Endothelial cell (in vitro differentiated cells): ENCODE results near the gene FRMD4A. TPM values are rescaled to one million over a fixed set of nuclear protein-coding genes. Genes with fewer than 3 reads are reported as not detected.

Source experiments
- DNase-seq: peaks from one replicate; pipeline ENCODE4 v3.0.0; 2021; ENCODE audit warnings: low spot score
- H3K27ac Mint-ChIP-seq: one replicate; pipeline ENCODE4 v1.8.0; 2021; ENCODE audit warnings: mixed read lengths, inconsistent platforms; ENCODE audit not compliant: unreplicated experiment
- H3K27me3 Mint-ChIP-seq: one replicate; pipeline ENCODE4 v1.8.0; 2021; ENCODE audit warnings: mild to moderate bottlenecking, moderate library complexity, mixed read lengths, inconsistent platforms; ENCODE audit not compliant: unreplicated experiment
- H3K36me3 Mint-ChIP-seq: one replicate; pipeline ENCODE4 v1.8.0; 2021; ENCODE audit warnings: mild to moderate bottlenecking, low read depth, mixed read lengths, inconsistent platforms; ENCODE audit not compliant: unreplicated experiment
- H3K4me1 Mint-ChIP-seq: one replicate; pipeline ENCODE4 v1.8.0; 2021; ENCODE audit warnings: mild to moderate bottlenecking, mixed read lengths, inconsistent platforms; ENCODE audit not compliant: unreplicated experiment
- H3K4me3 Mint-ChIP-seq: one replicate; pipeline ENCODE4 v1.8.0; 2021; ENCODE audit warnings: mild to moderate bottlenecking, mixed read lengths, inconsistent platforms; ENCODE audit not compliant: unreplicated experiment
- H3K9me3 Mint-ChIP-seq: one replicate; pipeline ENCODE4 v1.8.0; 2021; ENCODE audit warnings: mixed read lengths, inconsistent platforms; ENCODE audit not compliant: unreplicated experiment
- CTCF ChIP-seq: fragments of 200-600 bp; sonication (generic); IDR thresholded peaks from one replicate; pipeline ENCODE4 v1.5.0; 2021; ENCODE audit warnings: antibody characterized with exemption; ENCODE audit not compliant: unreplicated experiment
- total RNA-seq: library from RNA; stranded (reverse); fragmentation: NEBNext Ultra II Directional; extraction: Animal tissue kit (Norgen Biotek cat#: 25700); gene quantifications from one replicate; pipeline ENCODE4 v1.2.1, GENCODE V29; 2021; ENCODE audit not compliant: unreplicated experiment

The FRMD4A gene
- total RNA-seq, 1 donor from 2014 or later, result 68.9 TPM

- no peak for TF ChIP-seq CTCF
- H3K4me1 Mint-ChIP-seq, result peaks cover 9% of the 10 kb centered on the region
- H3K27ac Mint-ChIP-seq, result no peak overlapping the region
- H3K9me3 Mint-ChIP-seq, result peaks cover 7% of the 10 kb centered on the region
- H3K27me3 Mint-ChIP-seq, result no peaks in the 10 kb centered on the region
- no peak for DNase-seq
- no peak overlapping the region for H3K4me3 Mint-ChIP-seq
- H3K36me3 Mint-ChIP-seq, result no peaks in the 10 kb centered on the region
These were observed 39.4 kb downstream of the FRMD4A start for GRCh38 chr10:14291296-14291695.

GRCh38 chr10:14285941-14286560, 44.7 kb downstream of the FRMD4A start:
- no peak for DNase-seq
- no peak overlapping the region for H3K27ac Mint-ChIP-seq
- TF ChIP-seq CTCF, result no peak
- H3K27me3 Mint-ChIP-seq, result no peaks in the 10 kb centered on the region
- no peak overlapping the region for H3K4me3 Mint-ChIP-seq
- peaks cover 7% of the 10 kb centered on the region for H3K9me3 Mint-ChIP-seq
- peaks cover 5% of the 10 kb centered on the region for H3K4me1 Mint-ChIP-seq
- no peaks in the 10 kb centered on the region for H3K36me3 Mint-ChIP-seq

- Mint-ChIP-seq H3K4me1 (peaks cover 5% of the 10 kb centered on the region), H3K27ac (no peak overlapping the region), H3K36me3 (no peaks in the 10 kb centered on the region), H3K4me3 (no peak overlapping the region), H3K9me3 (no peaks in the 10 kb centered on the region), H3K27me3 (peaks cover 3% of the 10 kb centered on the region)
- TF ChIP-seq CTCF, result no peak
- no peak for DNase-seq
These were observed 48.4 kb downstream of the FRMD4A start for GRCh38 chr10:14282276-14282675.

- no peak overlapping the region for H3K4me3 Mint-ChIP-seq
- H3K9me3 Mint-ChIP-seq, result no peaks in the 10 kb centered on the region
- H3K27ac Mint-ChIP-seq, result no peak overlapping the region
- no peak for DNase-seq
- H3K27me3 Mint-ChIP-seq, result peaks cover 4% of the 10 kb centered on the region
- peaks cover 2% of the 10 kb centered on the region for H3K4me1 Mint-ChIP-seq
- TF ChIP-seq CTCF, result no peak
- no peaks in the 10 kb centered on the region for H3K36me3 Mint-ChIP-seq
These were observed 52.2 kb downstream of the FRMD4A start for GRCh38 chr10:14278533-14278932.

- H3K27me3 Mint-ChIP-seq, result peaks cover 4% of the 10 kb centered on the region
- no peaks in the 10 kb centered on the region for H3K4me1 Mint-ChIP-seq
- no peaks in the 10 kb centered on the region for H3K36me3 Mint-ChIP-seq
- no peak for DNase-seq
- no peak overlapping the region for H3K4me3 Mint-ChIP-seq
- no peak for TF ChIP-seq CTCF
- no peak overlapping the region for H3K27ac Mint-ChIP-seq
- H3K9me3 Mint-ChIP-seq, result no peaks in the 10 kb centered on the region
These were observed 54.5 kb downstream of the FRMD4A start for GRCh38 chr10:14276210-14276609.
